DMS53 treated with DMSO at 0.1 percent for 48 hours (cell line): ENCODE results near the gene TALDO1.
A peak's percentile ranks its signal among the peaks of the same experiment; 100 is the strongest.

Source experiments
- DNase-seq: peaks from one replicate; lab custom pipeline; 2025; ENCODE audit not compliant: unreplicated experiment; lab: John Stamatoyannopoulos, UW

TALDO1 gene

GRCh38 chr11:747158-748006 lies at the start of gene TALDO1:
Gene TALDO1 (plus strand): TSS chr11:747464. CDS start chr11:747482, 18 bp downstream.
- peak; percentile 88 for DNase-seq

GRCh38 chr11:697811-698311 lies 49.4 kb upstream of the TALDO1 start:
- DNase-seq: no peak

- DNase-seq: no peak
Observed at GRCh38 chr11:698493-699115, 48.7 kb upstream of the TALDO1 start.

GRCh38 chr11:699116-699508 lies 48.2 kb upstream of the TALDO1 start:
- DNase-seq: no peak

- no peak for DNase-seq
Observed at GRCh38 chr11:699753-700152, 47.5 kb upstream of the TALDO1 start.

GRCh38 chr11:701741-702461 lies 45.4 kb upstream of the TALDO1 start:
- no peak for DNase-seq

GRCh38 chr11:702462-703461 lies 44.5 kb upstream of the TALDO1 start:
- DNase-seq: peak; percentile 78

- DNase-seq: no peak
Observed at GRCh38 chr11:703506-703905, 43.8 kb upstream of the TALDO1 start.

GRCh38 chr11:704228-704674 lies 43.0 kb upstream of the TALDO1 start:
- no peak for DNase-seq

- peak; percentile 93 for DNase-seq
Observed at GRCh38 chr11:704781-705645, 42.3 kb upstream of the TALDO1 start.

GRCh38 chr11:705646-706438 lies 41.4 kb upstream of the TALDO1 start, which contains the start of gene EPS8L2:
Gene EPS8L2 (plus strand): TSS chr11:706231. CDS start chr11:709408, 3,177 bp downstream.
- DNase-seq: peak; percentile 34

- no peak for DNase-seq
Observed at GRCh38 chr11:706439-706956, 40.8 kb upstream of the TALDO1 start.

- no peak for DNase-seq
Observed at GRCh38 chr11:706957-707816, 40.1 kb upstream of the TALDO1 start.

GRCh38 chr11:707817-708420 lies 39.3 kb upstream of the TALDO1 start:
- no peak for DNase-seq

- no peak for DNase-seq
Observed at GRCh38 chr11:708511-708910, 38.8 kb upstream of the TALDO1 start.

GRCh38 chr11:709109-709997 lies 37.9 kb upstream of the TALDO1 start:
- no peak for DNase-seq
